Stimulated activated effector memory CD8-positive, alpha-beta T cell treated with anti-CD3 and anti-CD28 coated beads, Interleukin-12 subunit alpha, Interleukin-12 subunit beta, amount 100 ng/mL, for 72 hours (primary cell): ENCODE results near the gene OLIG1.

Source experiments
- ATAC-seq: fragments of 150-1000 bp; cut with Tn5 transposase; 2 replicates; pipeline ENCODE4 v1.10.0; 2021
- DNase-seq, 2 donors: peaks; one replicate each; pipeline ENCODE4 v3.0.0; 2021 to 2022; ENCODE audit warnings: low spot score in 2 of 2
- H3K27ac Mint-ChIP-seq: one replicate; pipeline ENCODE4 v1.8.0; 2022; ENCODE audit warnings: mild to moderate bottlenecking, mixed read lengths
- H3K36me3 Mint-ChIP-seq: one replicate; pipeline ENCODE4 v1.8.0; 2022; ENCODE audit warnings: mild to moderate bottlenecking, mixed read lengths
- H3K4me1 Mint-ChIP-seq: one replicate; pipeline ENCODE4 v1.8.0; 2022; ENCODE audit warnings: mixed read lengths
- H3K4me3 Mint-ChIP-seq: one replicate; pipeline ENCODE4 v1.8.0; 2022; ENCODE audit warnings: mild to moderate bottlenecking, mixed read lengths
- H3K9me3 Mint-ChIP-seq: one replicate; pipeline ENCODE4 v1.8.0; 2022; ENCODE audit warnings: mixed read lengths

OLIG1 gene

DNA sequence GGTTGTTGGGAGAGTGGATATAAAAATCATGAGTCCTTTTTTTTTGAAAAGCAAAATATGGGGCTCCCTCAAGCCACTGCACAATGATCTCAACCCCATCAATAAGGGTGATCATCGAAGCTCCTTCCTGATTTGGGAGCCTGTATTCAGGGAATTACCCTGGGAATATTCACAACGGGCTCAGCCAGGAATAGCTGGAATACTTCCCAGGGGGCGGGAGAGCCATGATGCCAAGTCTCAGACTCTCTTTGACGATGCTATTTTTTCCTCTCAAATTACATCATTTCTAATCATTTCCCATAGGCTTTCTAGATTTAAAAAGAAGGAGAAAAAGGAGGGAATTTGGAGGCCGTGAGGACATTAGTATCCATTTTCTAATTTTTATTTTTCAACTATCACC lies 18.4 kb downstream of the OLIG1 start:
- no peaks in the 10 kb centered on the region for H3K9me3 Mint-ChIP-seq
- DNase-seq (no peak), ATAC-seq (no peak)
- no peaks in the 10 kb centered on the region for H3K4me1 Mint-ChIP-seq
- no peak overlapping the region for H3K4me3 Mint-ChIP-seq
- H3K36me3 Mint-ChIP-seq: no peaks in the 10 kb centered on the region
- H3K27ac Mint-ChIP-seq: no peak overlapping the region

DNA sequence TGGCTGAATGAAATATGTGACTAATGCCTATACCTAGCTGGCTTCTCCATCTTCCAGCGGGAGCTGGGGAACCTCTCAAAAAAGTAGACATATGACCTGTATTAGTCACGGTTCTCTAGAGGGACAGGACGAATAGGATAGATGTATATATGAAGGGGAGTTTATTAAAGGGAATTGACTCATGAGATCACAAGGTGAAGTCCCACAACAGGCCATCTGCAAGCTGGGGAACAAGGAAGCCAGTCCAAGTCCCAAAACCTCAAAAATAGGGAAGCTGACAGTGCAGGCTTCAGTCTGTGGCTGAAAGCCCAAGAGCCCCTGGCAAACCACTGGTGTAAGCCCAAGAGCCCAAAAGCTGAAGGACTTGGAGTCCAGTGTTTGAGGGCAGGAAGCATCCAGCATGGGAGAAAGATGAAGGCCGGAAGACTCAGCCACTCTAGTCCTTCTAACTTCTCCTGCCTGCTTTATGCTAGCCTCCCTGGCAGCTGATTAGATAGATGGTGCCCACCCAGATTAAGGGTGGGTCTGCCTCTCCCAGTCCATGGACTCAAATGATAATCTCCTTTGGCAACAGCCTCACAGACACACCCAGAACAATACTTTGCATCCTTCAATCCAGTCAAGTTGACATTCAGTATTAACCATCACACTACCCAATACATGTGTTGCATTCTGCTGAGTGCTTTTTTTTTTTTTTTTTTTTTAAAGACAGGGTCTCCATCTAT lies 19.6 kb downstream of the OLIG1 start:
- H3K4me1 Mint-ChIP-seq: no peaks in the 10 kb centered on the region
- DNase-seq (no peak), ATAC-seq (no peak)
- no peak overlapping the region for H3K4me3 Mint-ChIP-seq
- H3K9me3 Mint-ChIP-seq: no peaks in the 10 kb centered on the region
- H3K36me3 Mint-ChIP-seq: no peaks in the 10 kb centered on the region
- H3K27ac Mint-ChIP-seq: no peak overlapping the region

DNA sequence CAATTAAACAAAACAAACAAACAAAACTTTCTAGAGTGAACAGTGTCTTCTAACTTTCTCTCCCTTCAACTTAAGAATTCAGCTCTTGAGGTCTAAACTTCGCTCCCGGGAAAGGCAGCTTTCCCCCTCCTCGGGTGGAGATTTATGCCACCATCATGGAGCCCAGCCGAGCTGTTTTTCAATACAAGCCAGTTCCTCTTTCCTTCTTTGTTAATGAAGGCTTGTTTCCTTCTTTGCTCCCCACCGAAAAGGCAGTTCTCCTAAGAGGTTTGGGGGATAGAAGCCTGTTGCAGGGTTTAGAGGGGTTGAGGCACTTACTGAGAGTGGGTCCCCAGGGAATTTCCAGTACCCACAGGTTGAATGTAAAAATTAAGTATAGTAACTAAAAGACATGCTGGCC lies 26.5 kb downstream of the OLIG1 start:
- H3K4me3 Mint-ChIP-seq: no peak overlapping the region
- no peak for DNase-seq
- H3K9me3 Mint-ChIP-seq: no peaks in the 10 kb centered on the region
- no peak overlapping the region for H3K27ac Mint-ChIP-seq
- H3K4me1 Mint-ChIP-seq: no peaks in the 10 kb centered on the region
- no peak for ATAC-seq
- H3K36me3 Mint-ChIP-seq: no peaks in the 10 kb centered on the region

DNA sequence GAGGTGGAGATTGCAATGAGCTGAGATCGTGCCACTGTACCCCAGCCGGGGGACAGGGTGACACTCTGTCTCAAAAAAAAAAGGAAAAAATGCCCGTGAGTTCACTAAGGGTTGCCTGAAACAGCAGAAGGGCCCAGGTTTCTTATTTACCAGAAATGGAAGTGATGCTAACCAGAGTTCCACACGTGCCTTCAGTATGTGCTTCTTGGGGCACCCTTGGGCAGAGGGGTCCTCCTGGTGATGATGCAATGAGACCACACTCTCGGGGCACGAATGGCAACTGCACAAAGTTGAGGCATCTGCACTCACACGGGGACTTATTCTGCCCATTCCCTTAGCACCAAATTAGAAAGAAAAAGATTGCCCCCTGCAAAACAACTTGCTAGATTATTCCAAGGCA lies 29.2 kb downstream of the OLIG1 start:
- Mint-ChIP-seq H3K27ac (no peak overlapping the region), H3K4me1 (no peaks in the 10 kb centered on the region), H3K9me3 (no peaks in the 10 kb centered on the region), H3K4me3 (no peak overlapping the region), H3K36me3 (no peaks in the 10 kb centered on the region)
- ATAC-seq: no peak
- no peak for DNase-seq

DNA sequence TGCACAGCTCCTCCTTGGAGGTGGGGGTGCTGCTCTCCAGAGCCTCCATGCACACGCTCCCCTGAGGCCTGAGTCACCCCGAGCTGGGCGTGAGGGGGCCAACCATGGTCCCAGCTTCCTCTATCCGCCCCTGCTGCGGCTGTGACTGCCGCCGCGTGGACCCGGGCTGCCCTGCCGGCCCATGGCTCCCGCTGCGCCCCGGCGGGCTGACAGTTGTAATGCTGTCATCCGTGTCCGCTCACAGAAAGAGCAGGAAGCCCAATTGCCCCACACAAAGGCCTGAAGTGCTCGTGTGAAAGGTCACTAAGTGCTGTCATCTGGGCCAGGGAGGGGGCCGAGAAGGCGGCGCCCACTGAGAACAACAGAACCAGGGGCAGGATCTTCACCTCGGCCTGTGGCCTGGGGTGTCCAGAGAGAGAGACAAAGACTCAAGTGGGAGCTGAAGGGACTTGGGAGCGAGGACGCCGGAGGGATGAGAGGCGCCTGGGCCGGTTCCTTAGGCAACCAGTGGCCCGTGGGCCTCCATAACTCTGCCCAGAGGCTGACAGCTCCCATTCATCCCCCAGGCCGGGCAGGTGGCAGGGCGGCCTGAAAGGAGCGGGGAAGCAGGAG lies 31.5 kb downstream of the OLIG1 start:
- no peaks in the 10 kb centered on the region for H3K9me3 Mint-ChIP-seq
- DNase-seq (no peak), ATAC-seq (no peak)
- no peaks in the 10 kb centered on the region for H3K36me3 Mint-ChIP-seq
- H3K4me1 Mint-ChIP-seq: no peaks in the 10 kb centered on the region
- no peak overlapping the region for H3K4me3 Mint-ChIP-seq
- H3K27ac Mint-ChIP-seq: no peak overlapping the region

DNA sequence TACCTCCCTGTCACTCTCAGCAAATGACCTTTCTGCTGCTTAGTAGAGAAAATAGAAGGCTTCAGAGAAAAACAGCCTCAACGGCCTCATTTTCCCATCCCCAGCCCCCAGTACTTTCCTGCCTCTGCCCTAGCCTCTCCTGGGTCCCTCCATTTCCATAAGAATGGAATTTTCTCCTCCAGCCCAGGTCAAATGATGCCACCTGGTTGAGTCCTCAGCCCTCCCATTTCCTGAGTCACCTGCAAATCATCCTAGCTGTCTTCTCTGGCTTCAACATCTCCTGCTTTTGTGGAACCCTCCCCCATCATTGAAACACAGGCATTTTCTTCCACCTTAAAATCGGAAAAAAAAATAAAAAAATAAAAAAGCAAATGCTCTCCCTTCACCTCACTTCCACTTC lies 35.1 kb downstream of the OLIG1 start:
- Mint-ChIP-seq H3K36me3 (no peaks in the 10 kb centered on the region), H3K4me1 (peaks cover 5% of the 10 kb centered on the region), H3K27ac (no peak overlapping the region), H3K9me3 (no peaks in the 10 kb centered on the region), H3K4me3 (no peak overlapping the region)
- DNase-seq (no peak), ATAC-seq (no peak)

DNA sequence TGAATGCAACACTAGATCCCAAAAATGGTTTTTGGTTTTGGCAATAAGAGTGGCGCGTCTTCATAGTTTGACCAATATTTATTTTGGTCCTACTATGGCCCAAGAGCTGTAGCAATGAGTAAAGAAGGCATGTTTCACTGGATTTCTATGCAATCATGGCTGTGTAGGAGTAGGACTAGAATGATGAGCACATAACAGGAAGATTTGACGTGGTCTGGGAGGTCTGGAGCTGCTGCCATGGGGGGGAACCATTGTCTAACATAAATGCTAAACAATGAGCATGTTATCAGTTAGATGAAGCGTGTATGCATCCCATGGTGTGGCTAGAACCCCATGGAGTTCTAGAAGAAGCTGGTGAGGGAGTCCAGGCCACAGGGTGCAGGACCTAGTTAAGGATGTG lies 38.3 kb downstream of the OLIG1 start:
- Mint-ChIP-seq H3K27ac (no peak overlapping the region), H3K9me3 (no peaks in the 10 kb centered on the region), H3K4me3 (no peak overlapping the region), H3K36me3 (no peaks in the 10 kb centered on the region), H3K4me1 (peaks cover 5% of the 10 kb centered on the region)
- no peak for DNase-seq
- ATAC-seq: no peak

DNA sequence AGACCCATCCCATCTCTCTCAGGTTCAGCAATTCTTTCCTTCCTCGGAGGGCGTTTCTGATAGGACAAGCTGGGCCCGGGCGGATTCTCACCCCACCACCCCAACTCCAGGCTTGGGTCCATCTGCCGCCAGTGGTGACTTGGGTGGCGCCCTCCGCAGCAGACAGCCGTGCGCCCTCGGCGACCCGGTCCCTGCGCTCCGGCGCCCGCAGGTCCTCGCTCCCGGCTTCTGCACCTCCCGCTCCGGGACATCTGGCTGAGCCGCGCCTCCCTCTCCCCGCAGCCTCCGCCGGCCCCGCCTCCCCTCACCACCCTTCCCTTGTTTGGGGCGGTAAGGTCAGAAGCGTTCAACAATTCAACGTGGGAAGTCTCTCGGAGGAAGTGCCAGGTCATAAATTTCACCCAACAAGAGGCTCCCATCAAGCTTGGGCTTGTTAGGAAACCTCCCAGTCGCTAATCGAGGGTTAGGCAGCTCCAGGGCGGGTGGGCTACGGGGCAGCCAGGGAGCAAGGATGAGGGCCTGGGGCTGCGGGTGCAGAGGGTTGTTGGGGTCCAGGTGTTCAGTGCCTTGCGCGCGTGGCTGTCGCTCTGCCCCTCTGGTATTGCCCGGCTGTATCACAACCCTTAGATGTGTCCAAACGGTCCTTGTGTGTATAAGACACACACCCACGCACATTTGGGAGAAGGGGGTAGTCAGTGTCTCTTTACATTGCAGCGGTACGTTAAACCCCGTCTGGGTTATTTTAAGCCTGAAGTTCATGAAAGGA lies 39.8 kb downstream of the OLIG1 start:
- DNase-seq (no peak), ATAC-seq (peak; percentile 28)
- Mint-ChIP-seq H3K36me3 (no peaks in the 10 kb centered on the region), H3K4me1 (peaks cover 5% of the 10 kb centered on the region), H3K27ac (no peak overlapping the region), H3K4me3 (no peak overlapping the region), H3K9me3 (no peaks in the 10 kb centered on the region)

DNA sequence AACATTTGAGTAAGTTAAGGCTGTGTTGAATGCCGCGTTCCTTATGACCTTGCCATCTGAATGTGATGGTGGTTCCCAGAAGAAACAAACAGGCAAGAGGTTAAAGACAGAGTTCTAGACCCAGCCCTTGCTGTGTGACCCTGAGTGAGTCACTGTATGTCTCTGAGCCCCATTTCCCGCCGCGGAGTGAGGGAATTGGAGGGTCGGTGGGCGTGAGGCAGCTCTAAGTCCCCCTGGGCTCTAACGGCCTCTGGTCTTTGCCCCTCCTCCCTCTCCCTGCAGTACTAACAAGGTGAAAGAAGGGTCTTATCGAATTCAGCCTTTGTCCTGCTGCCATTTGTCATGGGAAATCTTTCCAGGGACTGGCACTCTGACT lies 40.4 kb downstream of the OLIG1 start:
- ATAC-seq (no peak), DNase-seq (no peak)
- Mint-ChIP-seq H3K36me3 (no peaks in the 10 kb centered on the region), H3K4me3 (no peak overlapping the region), H3K27ac (no peak overlapping the region), H3K9me3 (no peaks in the 10 kb centered on the region), H3K4me1 (peaks cover 5% of the 10 kb centered on the region)

DNA sequence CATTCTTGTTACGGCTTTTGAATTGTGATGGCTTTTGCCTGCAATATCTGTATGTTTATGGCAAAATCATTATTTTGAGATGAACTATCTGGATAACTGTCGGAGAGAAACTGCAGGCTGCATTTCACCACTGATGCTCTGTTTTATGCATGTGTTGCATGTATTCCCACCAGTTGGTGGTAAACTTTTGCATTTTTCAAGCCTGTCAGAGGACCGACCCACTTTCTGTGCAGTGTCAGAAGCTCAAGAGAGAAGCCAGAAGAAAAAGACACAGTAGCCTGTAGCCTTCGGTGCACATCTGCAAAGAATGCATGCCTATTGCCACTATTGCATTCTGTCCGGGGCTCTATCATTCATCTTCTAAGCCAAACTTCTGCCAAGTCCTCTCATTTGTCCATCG lies 41.6 kb downstream of the OLIG1 start:
- Mint-ChIP-seq H3K4me1 (peaks cover 16% of the 10 kb centered on the region), H3K36me3 (no peaks in the 10 kb centered on the region), H3K4me3 (no peak overlapping the region), H3K27ac (no peak overlapping the region), H3K9me3 (no peaks in the 10 kb centered on the region)
- no peak for DNase-seq
- no peak for ATAC-seq

DNA sequence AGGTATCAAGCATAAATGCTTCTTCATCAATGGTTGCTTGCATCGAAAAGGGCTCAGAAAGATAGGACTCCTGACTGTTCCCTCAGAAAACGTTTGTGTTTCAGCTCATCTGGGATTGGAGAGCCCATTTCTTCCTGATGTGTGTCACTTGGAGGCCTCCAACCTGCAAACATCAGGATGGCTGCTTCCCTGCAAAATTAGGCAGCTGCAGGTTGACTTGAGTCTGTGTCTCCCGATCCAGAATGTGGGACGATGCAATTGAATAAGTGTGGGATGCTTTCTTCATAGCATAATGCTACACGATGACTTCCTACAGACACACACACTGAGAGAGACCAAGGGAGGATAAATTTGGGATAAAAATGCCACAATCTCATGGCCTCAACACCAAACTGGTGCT lies 42.2 kb downstream of the OLIG1 start:
- Mint-ChIP-seq H3K4me3 (no peak overlapping the region), H3K36me3 (no peaks in the 10 kb centered on the region), H3K27ac (no peak overlapping the region), H3K4me1 (peaks cover 19% of the 10 kb centered on the region), H3K9me3 (no peaks in the 10 kb centered on the region)
- DNase-seq (no peak), ATAC-seq (no peak)

DNA sequence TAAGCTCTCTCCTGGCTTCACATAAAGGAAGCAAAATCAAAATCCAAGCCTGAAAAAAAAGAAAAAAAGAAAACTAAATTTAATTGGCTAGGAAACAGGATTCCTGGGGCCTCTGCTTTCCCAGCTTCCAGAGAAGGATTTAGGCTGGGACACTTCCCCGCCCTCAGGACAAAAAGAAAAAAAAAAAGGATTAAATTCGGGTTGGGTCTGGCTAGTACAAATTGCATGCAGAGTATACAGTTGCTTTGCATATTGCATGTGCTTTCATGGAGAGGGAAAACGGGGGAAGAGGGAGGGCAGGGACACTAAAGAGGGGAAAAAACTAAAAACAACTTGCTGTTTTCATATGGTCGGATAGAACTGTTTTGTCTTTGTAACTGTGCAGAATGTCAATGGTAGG lies 42.7 kb downstream of the OLIG1 start:
- Mint-ChIP-seq H3K4me3 (no peak overlapping the region), H3K27ac (no peak overlapping the region), H3K9me3 (no peaks in the 10 kb centered on the region), H3K36me3 (no peaks in the 10 kb centered on the region), H3K4me1 (peaks cover 19% of the 10 kb centered on the region)
- DNase-seq: no peak
- no peak for ATAC-seq

DNA sequence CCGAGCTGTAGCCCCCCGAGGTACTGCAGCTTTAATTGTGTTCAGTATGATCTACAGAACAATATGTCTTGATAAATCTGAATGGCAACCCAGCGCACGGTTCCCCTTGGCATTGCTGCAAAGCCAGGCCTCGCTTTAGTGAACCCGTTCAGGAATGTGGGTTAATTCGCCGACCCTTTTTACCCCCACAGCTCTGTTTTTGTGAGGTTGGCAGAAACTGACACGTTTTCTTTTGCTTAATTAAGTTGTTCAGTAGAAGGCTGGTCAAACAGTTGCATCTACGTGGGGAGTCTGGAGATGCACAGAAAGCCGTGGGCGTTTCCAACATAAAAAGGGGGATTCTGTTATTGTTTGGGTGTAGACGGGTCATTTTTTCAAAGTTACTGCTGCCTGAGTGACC lies 43.2 kb downstream of the OLIG1 start:
- Mint-ChIP-seq H3K4me1 (peaks cover 19% of the 10 kb centered on the region), H3K9me3 (no peaks in the 10 kb centered on the region), H3K36me3 (no peaks in the 10 kb centered on the region)

DNA sequence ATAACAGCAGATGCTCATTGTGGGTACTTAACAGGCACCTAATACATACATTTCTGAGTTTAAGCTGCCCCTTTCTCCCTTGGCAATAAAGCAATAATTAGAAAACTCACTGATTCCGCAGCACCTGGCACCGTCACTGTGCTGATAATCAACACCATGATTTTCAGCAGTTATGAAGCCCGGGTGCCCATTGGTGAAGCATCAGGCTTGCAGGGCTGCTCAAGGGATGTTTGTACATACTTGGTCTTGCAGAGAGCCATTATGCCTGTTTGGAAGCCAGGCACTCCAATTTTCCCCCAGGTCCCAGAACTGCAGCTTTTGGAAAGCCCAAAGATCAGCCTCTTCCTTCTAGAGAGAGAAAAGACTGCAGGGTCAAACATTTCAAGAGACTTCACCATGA lies 44.3 kb downstream of the OLIG1 start:
- ATAC-seq: no peak
- peaks cover 17% of the 10 kb centered on the region for H3K4me1 Mint-ChIP-seq
- H3K9me3 Mint-ChIP-seq: no peaks in the 10 kb centered on the region
- no peak for DNase-seq
- no peak overlapping the region for H3K27ac Mint-ChIP-seq
- H3K36me3 Mint-ChIP-seq: no peaks in the 10 kb centered on the region
- H3K4me3 Mint-ChIP-seq: no peak overlapping the region

More for the DNA sequence above, 43.2 kb downstream of the OLIG1 start:
- Mint-ChIP-seq H3K27ac (no peak overlapping the region), H3K4me3 (no peak overlapping the region)
- ATAC-seq (no peak), DNase-seq (no peak)

DNA sequence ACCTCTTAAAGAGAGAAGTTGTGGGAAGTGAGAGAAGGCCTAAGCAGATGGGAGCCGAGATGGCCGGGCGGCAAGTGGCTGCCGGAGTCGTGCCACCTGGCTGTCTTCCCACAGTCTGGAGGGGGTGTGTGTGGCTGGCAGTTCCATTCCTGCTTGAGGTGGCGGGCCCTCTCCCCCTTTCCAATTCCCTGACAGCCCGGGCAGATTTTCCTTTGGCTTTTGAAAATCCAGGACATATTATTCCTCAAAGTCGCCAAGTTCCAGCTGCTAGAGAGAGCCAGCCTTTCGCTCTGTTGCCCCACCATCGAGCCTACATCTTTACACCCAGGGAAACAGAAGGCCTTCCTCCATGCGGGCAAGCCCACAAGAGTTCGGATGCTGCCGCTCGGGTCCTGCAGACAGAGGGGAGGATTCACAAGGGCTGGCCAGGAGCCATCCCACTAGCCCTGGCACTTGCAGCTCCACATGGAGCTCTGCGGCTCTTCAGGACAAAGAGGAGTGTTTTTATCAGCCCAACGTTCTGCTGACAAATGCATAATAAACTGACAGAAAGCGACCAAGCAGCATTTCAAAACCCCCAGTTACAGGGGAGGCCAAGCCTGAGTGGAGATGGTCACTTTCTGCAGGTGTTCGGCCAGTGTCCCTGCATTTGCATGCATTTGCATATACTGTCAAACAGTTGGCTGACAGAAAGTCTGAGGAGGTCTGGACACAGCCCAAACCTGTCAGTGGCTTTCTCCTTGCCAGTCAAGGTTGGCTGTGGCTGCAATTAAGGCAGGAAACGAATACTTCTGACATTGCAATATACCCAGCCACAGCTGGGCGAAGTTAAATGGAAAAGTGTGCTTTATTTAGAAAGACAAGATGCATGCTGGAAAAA lies 45.9 kb downstream of the OLIG1 start:
- Mint-ChIP-seq H3K4me1 (peaks cover 14% of the 10 kb centered on the region), H3K9me3 (no peaks in the 10 kb centered on the region), H3K27ac (no peak overlapping the region), H3K36me3 (no peaks in the 10 kb centered on the region), H3K4me3 (no peak overlapping the region)
- DNase-seq (no peak), ATAC-seq (no peak)
